Measurements from ENCODE around the gene DNAH12.

DNA sequence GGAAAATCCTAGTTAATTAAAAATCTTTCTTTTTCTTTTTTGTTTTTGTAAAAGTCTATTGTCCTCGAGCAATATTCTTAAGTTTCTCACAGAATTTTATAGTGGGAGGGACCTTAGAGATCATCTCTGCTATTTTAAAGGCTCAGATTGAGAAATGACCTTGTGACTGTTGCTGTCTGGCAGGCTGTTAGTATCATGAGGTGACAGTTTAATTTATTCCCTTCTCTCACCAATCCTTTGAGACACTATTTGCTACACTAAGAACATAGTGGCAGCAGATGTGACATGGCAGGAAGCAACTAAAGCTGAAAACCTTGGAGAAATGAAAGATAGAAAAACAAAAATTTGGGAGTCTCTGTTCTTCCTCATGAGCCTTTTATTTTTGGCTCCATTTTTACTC is 291.7 kb downstream of the DNAH12 start:
- TF ChIP-seq, protein P1, sequence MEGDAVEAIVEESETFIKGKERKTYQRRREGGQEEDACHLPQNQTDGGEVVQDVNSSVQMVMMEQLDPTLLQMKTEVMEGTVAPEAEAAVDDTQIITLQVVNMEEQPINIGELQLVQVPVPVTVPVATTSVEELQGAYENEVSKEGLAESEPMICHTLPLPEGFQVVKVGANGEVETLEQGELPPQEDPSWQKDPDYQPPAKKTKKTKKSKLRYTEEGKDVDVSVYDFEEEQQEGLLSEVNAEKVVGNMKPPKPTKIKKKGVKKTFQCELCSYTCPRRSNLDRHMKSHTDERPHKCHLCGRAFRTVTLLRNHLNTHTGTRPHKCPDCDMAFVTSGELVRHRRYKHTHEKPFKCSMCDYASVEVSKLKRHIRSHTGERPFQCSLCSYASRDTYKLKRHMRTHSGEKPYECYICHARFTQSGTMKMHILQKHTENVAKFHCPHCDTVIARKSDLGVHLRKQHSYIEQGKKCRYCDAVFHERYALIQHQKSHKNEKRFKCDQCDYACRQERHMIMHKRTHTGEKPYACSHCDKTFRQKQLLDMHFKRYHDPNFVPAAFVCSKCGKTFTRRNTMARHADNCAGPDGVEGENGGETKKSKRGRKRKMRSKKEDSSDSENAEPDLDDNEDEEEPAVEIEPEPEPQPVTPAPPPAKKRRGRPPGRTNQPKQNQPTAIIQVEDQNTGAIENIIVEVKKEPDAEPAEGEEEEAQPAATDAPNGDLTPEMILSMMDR (IDR thresholded peaks at IDR 0.05), result no peak
- TF ChIP-seq POLR2A (IDR thresholded peaks at IDR 0.05), result no peak
- TF ChIP-seq POLR2AphosphoS5 (IDR thresholded peaks at IDR 0.05), result no peak

Measured in gastroesophageal sphincter (tissue), 3 donors.